Hepatocyte (in vitro differentiated cells): ENCODE data around the gene RPL13. TPM values are rescaled to one million over a fixed set of nuclear protein-coding genes. Genes with fewer than 3 reads are reported as not detected.
"Not testable (repeated sequence)": the region's sequence is repeated elsewhere in the genome, so short reads cannot be mapped to it uniquely, and the experiment has no call there.

ENCODE experiments used
- DNase-seq: peaks from one replicate; pipeline ENCODE4 v3.0.0-alpha.2; 2016; ENCODE audit warnings: low spot score
- H2AFZ ChIP-seq: fragments of 200-600 bp; sonication (generic); 2 replicates; pipeline ENCODE4 v1.6.0; 2016; ENCODE audit warnings: antibody characterized with exemption, mild to moderate bottlenecking
- H3K27ac ChIP-seq: fragments of 200-600 bp; sonication (generic); 2 replicates; pipeline ENCODE4 v1.5.1; 2016; ENCODE audit warnings: mild to moderate bottlenecking
- H3K27me3 ChIP-seq: fragments of 200-600 bp; sonication (generic); 2 replicates; pipeline ENCODE4 v1.6.1; 2016
- H3K36me3 ChIP-seq: fragments of 200-600 bp; sonication (generic); replicated peaks from 2 replicates; pipeline ENCODE4 v1.5.1; 2016; ENCODE audit warnings: low read depth; ENCODE audit not compliant: insufficient read depth
- H3K4me1 ChIP-seq: fragments of 200-600 bp; sonication (generic); 2 replicates; pipeline ENCODE4 v1.5.1; 2016; ENCODE audit warnings: mild to moderate bottlenecking, moderate library complexity; ENCODE audit not compliant: insufficient read depth
- H3K4me2 ChIP-seq: fragments of 200-600 bp; sonication (generic); 2 replicates; pipeline ENCODE4 v1.6.0; 2016
- H3K4me3 ChIP-seq: fragments of 200-600 bp; sonication (generic); 2 replicates; pipeline ENCODE4 v1.5.1; 2016; ENCODE audit warnings: mild to moderate bottlenecking
- H3K79me2 ChIP-seq: fragments of 200-600 bp; sonication (generic); 2 replicates; pipeline ENCODE4 v1.6.0; 2017; ENCODE audit warnings: mild to moderate bottlenecking
- H3K9me2 ChIP-seq: fragments of 200-600 bp; sonication (generic); replicated peaks from 2 replicates; pipeline ENCODE4 v1.6.0; 2017; ENCODE audit warnings: mild to moderate bottlenecking; ENCODE audit not compliant: insufficient read depth
- H3K9me3 ChIP-seq: fragments of 200-600 bp; sonication (generic); 2 replicates; pipeline ENCODE4 v1.5.1; 2016; ENCODE audit warnings: low read depth, mild to moderate bottlenecking
- H4K20me1 ChIP-seq: fragments of 200-600 bp; sonication (generic); 2 replicates; pipeline ENCODE4 v1.6.0; 2016; ENCODE audit warnings: mild to moderate bottlenecking; ENCODE audit not compliant: insufficient read depth, poor library complexity, severe bottlenecking
- CTCF ChIP-seq: fragments of 200-600 bp; sonication (generic); IDR thresholded peaks from 2 replicates; pipeline ENCODE4 v1.5.1; 2016; ENCODE audit warnings: antibody characterized with exemption, mild to moderate bottlenecking; ENCODE audit not compliant: poor library complexity
- EZH2 ChIP-seq: fragments of 200-600 bp; sonication (generic); IDR thresholded peaks from 2 replicates; pipeline ENCODE4 v1.6.1; 2016; ENCODE audit warnings: antibody characterized with exemption, mild to moderate bottlenecking, borderline replicate concordance
- EZH2phosphoT487 ChIP-seq: fragments of 200-600 bp; sonication (generic); IDR thresholded peaks from one replicate; pipeline ENCODE4 v1.6.1; 2018; ENCODE audit warnings: antibody characterized with exemption, mild to moderate bottlenecking, low read depth, moderate library complexity; ENCODE audit not compliant: unreplicated experiment, severe bottlenecking
- WGBS: methylation state at CpG from one replicate; pipeline ENCODE4 v1.1.6; 2016; ENCODE audit warnings: low lambda C conversion rate; ENCODE audit errors: missing lambda C conversion rate; 5-methylcytosine and 5-hydroxymethylcytosine counted together
- polyA plus RNA-seq: library from polyadenylated mRNA; unstranded; fragments of >200 nt; fragmentation: Nextera tagmentation; extraction: Ambion mirVana; gene quantifications from 2 replicates; pipeline ENCODE4 v1.2.1, GENCODE V29; 2016
- total RNA-seq: library from RNA; depleted of rRNA; stranded (reverse); fragments of >200 nt; gene quantifications from 2 replicates; pipeline ENCODE4 v1.2.3, GENCODE V29; 2014

The RPL13 gene
- total and polyA plus RNA-seq, 2 experiments from 2014 or later, result 1,312 to 4,787 TPM

DNA sequence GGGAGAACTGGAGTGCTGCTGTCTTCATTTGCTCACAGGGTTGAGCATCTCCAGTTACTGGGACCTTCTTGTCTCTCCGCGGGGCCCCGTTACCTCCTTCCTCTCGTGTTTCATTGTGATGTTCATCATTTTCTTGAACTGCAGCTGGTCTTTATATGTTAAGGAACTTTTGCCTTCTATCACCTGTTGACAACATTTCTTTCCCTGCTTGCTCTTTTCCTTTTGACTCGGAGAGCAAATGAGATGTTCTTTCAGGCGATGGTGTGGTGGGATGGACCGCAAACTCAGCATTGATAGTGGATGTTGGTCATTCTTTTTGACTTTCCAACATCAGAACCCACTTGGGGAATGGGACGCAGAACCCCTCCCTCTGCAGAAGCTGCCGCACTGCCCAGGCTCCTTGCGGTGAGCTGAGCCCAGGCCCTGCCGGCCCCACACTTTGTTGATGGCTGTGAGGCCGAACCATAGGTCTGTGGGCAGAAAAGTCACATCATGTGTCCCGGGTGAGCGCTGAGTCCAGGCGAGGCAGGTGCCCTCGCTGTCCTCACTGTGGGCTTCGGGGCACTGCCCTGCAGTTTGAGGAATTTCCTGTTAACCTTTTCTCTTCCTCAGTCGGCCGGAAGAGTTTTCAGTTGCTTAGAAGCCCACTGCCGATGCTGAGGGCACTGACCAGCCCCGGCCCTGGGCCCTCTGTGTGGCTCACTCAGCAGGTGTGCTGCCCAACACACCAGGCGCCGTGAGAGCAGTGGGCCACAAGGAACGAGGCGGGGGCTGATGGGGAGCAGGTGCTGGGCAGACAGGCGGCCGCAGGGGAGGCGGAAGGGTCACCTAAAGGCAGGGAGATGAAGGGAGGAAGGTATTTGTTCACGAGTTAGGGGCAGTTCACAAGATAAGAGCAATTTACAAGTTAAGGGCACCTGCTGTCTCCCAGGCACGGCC lies 7.4 kb downstream of the RPL13 start:
- Histone ChIP-seq H3K27me3 (no peaks in the 10 kb centered on the region), H3K36me3 (no peaks in the 10 kb centered on the region), H3K4me3 (no peak overlapping the region), H2AFZ (no peak overlapping the region), H3K4me2 (no peak overlapping the region), H3K9me2 (no peaks in the 10 kb centered on the region), H3K4me1 (peaks cover 38% of the 10 kb centered on the region), H4K20me1 (peaks cover 27% of the 10 kb centered on the region), H3K79me2 (peaks cover 6% of the 10 kb centered on the region), H3K27ac (no peak overlapping the region), H3K9me3 (no peaks in the 10 kb centered on the region)
- 78% methylated on average over 30 of the region's 30 CpGs for WGBS
- no peak for DNase-seq
- TF ChIP-seq CTCF, result no peak
- no peak for TF ChIP-seq EZH2
- TF ChIP-seq EZH2phosphoT487, result no peak

GRCh38 chr16:89569506-89570341 lies 9.2 kb downstream of the RPL13 start:
- no peaks in the 10 kb centered on the region for H3K9me2 ChIP-seq
- no peak overlapping the region for H3K4me2 ChIP-seq
- no peaks in the 10 kb centered on the region for H3K9me3 ChIP-seq
- no peak overlapping the region for H3K27ac ChIP-seq
- no peak for DNase-seq
- TF ChIP-seq EZH2phosphoT487 (no peak), CTCF (no peak), EZH2 (no peak)
- H3K27me3 ChIP-seq, result peaks cover 10% of the 10 kb centered on the region
- no peaks in the 10 kb centered on the region for H3K36me3 ChIP-seq
- H3K79me2 ChIP-seq, result no peaks in the 10 kb centered on the region
- peaks cover 9% of the 10 kb centered on the region for H4K20me1 ChIP-seq
- whole genome bisulfite sequencing, result 85% methylated on average over 23 of the region's 23 CpGs
- no peak overlapping the region for H2AFZ ChIP-seq
- H3K4me1 ChIP-seq, result peaks cover 23% of the 10 kb centered on the region
- no peak overlapping the region for H3K4me3 ChIP-seq

DNA sequence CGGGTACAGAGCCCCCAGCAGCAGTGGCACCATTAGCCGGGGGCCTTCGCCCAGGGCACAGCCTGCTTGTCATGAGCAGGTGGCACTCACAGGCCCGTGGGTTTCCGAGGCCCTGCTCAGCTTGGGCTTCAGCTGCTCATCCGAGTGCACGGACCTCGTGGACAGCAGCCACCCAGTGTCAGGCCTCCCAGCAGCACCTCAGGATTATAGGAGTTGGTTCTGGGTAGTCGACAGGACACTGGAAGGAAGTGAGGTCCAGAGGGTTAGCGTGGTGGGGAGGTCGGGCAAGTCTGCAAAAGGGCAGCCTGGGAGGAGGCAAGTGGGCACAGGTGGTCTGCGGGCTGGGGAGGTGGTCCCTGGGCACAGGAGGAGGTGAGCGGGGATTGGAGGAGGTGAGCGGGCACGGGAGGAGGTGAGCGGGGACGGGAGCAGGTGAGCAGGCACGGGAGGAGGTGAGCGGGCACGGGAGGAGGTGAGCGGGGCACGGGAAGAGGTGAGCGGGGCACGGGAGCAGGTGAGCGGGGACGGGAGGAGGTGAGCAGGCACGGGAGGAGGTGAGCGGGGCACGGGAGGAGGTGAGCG lies 10.0 kb downstream of the RPL13 start:
- 90% methylated on average over 14 of the region's 30 CpGs for WGBS
- no peak for DNase-seq
- Histone ChIP-seq H3K36me3 (no peaks in the 10 kb centered on the region), H3K4me1 (peaks cover 25% of the 10 kb centered on the region), H3K4me3 (no peak overlapping the region), H3K4me2 (no peak overlapping the region), H3K9me3 (no peaks in the 10 kb centered on the region), H4K20me1 (peaks cover 2% of the 10 kb centered on the region), H3K27ac (no peak overlapping the region), H2AFZ (no peak overlapping the region), H3K9me2 (no peaks in the 10 kb centered on the region), H3K27me3 (peaks cover 17% of the 10 kb centered on the region), H3K79me2 (no peaks in the 10 kb centered on the region)
- TF ChIP-seq EZH2phosphoT487 (no peak), EZH2 (no peak), CTCF (no peak)

- not testable (repeated sequence) for H2AFZ ChIP-seq, H4K20me1 ChIP-seq, H3K9me2 ChIP-seq, H3K4me3 ChIP-seq, H3K9me3 ChIP-seq, DNase-seq, H3K36me3 ChIP-seq, H3K79me2 ChIP-seq, H3K27ac ChIP-seq, H3K4me2 ChIP-seq
- peaks cover 22% of the 10 kb centered on the region for H3K4me1 ChIP-seq
- WGBS, result 85% methylated on average over 3 of the region's 36 CpGs
- peaks cover 20% of the 10 kb centered on the region for H3K27me3 ChIP-seq
Observed at GRCh38 chr16:89570983-89571598, 10.6 kb downstream of the RPL13 start.
